NCI-H510A (cell line): ENCODE results near the gene PRKCE.
"Not testable (repeated sequence)": the region's sequence is repeated elsewhere in the genome, so short reads cannot be mapped to it uniquely, and the experiment has no call there.

ENCODE experiments used
- DNase-seq: peaks from one replicate; lab custom pipeline; 2025; lab: John Stamatoyannopoulos, UW

The PRKCE gene

DNA sequence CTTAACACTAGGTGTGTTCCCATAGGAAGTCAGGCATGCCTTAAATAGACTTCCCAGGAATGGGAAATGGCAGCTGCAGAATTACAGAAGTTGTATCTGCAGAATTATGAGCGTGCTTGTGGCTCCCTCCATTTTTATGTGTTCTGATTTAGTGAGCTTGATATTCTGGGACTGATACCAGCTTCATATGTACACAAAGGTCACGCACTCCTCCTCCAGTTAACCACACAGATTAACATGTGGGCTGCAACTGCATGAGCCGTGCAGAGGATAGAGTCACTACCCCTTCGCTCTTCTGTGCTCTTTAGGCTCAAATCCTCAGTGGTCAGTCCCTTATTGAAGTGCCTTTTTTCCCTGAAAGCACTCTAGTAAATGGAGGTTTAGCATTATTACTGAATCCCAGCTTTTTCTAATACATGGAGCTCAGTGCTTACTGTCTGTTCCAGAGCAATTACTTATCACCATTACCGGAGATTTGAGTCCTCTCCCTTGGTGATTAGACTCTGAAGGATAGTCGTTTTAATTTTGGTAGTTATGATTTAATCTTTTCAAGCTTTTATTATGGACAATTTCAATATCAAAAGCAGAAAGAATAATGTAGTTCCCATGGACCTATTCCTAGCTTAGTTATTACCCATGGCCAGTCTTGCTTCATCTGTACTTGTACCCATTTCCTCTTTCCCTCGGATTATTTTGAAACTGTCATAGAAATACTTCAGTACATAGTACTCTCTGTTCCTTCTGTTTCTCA is 238.3 kb downstream of the PRKCE start:
- DNase-seq, result no peak

DNA sequence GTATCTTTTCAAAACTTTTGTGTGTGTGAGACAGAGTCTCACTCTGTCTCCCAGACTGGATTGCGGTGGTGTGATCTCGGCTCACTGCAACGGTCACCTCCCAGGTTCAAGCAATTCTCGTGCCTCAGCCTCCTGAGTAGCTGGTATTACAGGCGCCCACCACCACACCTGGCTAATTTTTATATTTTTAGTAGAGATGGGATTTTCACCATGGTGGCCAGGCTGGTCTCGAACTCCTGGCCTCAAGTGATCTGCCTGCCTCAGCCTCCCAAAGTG is 238.8 kb downstream of the PRKCE start:
- DNase-seq, result not testable (repeated sequence)

DNA sequence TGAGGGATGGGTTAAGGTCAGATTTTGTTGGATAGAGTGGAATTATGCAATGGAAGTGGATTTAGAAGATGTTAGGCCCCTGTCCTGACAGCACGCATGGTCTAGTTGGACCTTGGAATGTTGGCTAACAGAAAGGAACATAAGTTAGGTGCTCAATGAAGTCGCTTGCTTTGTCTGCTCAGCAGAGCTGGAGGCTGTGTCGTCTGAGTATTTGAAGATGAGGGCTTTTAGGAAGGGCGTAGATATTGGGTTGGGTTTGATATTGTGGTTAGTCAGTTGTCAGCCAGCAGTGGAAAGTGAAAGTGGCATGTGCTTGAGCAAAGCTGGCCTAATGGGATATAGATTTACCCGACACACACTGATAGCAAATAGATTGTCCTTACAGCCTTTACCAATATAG is 239.3 kb downstream of the PRKCE start:
- no peak for DNase-seq

DNA sequence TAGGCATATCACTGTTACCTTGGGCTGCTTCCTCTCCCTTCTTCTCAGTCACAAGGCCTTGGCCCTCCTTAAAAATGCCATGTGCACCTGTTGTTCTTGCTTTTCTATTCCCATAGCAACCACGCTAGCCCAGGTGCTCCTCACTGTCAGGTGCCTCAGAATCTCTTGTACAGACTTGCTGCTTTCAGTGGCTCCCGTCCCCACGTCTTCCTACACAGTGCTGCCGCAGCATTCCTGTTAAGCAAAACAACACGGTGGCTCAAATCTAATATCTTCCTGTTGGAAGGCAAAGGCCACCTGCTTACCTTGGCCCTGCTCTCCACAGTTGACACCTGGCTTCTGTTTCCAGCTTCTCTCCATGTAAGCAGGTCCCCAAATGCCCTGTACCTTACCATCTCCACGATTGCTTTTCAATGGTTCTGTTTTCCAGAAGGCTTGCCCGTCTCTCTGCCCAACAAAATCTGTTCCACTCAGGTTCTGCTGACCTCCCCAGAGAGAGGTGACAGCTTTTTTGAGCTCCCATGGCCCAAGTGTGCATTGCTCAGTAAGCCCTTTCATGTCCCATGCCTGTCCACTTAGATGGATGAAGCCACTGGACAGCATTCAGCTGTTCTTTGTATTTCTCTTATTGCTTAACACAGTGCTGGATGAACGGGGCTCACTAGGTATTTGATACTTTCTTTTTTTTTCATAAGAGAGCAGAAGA is 240.4 kb downstream of the PRKCE start:
- peak; percentile 82 for DNase-seq

DNA sequence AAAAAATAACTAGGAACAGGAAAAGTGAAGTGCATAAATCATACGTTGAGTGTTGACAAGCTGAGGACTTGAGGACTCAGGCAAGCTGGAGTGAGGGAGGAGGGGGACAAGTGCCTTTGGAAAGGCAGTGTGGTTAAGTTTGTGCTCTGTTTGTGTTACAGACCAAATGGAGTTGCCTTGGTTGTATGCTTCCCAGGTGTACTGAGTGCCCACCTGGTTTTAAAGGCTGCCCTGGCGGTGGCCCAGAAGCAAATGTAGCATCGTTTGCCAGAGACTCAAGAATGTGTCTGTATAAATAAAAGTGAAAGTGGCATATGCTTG is 240.9 kb downstream of the PRKCE start:
- peak; percentile 81 for DNase-seq

DNA sequence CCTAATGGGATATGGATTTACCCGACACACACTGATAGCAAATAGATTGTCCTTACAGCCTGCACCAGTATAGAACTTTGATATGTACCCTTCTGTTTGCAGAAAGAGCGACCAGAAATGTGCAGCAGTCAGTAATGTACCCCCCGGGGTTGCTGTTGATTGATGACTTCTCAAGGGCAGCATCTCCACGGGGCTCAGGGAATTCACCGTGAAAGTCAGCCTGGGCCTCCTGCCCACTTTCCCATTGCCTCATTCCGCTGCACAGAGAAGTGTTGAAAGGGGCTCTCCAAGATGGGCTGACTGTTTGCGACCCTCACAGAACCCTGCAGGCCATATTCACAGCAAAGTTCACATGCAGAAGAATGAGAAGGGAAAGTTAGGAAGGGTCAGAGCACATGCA is 241.3 kb downstream of the PRKCE start:
- DNase-seq, result no peak

DNA sequence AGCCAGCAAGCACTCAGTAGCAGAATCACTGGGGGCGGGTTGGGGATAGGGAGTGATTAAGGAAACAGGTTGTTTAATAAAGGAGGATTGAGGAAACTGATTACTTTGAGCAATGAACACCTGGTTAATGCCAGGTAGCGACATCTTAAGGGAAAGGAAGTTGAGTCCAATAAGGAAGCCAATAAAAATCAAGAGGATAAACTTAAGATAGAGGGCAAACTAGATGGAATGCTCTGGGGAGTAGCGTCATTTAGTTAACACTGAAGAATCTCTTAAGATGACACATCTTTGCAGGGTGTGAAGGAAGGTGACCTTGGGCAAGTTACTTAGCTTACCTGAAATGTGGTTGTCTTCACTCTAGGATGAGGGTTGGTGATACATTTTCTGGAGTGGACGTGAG is 242.7 kb downstream of the PRKCE start:
- DNase-seq, result no peak

DNA sequence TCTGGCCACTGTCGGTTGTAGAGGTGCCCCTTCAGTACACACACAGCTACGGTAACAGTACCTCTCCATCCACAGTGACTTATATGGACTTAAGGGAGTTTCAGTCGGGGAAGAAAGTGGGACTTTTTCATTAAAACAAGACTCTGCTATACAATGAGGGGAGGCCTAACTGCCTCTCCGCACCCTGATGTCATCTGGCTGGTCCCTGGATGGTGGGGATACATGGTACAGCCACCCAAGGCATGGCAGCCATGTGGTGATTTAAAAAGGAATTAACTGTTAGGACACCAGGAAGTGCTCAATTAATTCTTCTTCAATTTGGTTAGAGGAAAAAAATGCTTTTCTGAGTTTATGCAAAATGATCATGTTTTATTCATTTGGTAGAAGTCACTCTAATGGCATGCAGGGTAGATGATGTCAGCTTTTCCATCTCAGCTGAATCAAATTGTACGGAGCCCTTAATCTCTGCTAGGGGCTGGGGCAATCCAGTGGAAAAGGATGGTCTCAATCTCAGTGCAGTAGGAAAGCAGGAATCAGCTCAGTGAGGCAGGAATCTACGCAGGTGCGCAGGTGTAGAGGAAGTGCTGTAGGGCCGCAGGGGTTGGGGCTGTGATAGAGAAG is 243.9 kb downstream of the PRKCE start:
- DNase-seq, result no peak

DNA sequence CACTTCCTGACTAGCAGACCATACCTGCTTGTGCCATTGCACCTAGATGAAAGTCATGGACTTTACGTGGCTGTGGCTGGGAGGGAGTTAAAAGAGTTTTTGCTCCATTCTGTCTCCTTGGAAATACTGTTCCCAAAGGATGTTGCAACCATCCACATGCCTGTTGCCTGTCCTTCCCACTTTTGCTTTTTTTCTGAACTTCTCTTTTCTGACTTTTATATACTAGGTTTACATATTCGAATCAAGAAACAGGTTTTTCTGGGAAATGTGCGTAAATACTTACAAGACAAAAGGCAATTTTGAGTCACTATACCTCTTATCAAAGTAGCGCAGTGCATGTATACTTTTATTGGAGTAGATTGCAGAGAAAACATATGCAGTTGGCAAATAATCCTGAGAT is 244.8 kb downstream of the PRKCE start:
- DNase-seq, result no peak

DNA sequence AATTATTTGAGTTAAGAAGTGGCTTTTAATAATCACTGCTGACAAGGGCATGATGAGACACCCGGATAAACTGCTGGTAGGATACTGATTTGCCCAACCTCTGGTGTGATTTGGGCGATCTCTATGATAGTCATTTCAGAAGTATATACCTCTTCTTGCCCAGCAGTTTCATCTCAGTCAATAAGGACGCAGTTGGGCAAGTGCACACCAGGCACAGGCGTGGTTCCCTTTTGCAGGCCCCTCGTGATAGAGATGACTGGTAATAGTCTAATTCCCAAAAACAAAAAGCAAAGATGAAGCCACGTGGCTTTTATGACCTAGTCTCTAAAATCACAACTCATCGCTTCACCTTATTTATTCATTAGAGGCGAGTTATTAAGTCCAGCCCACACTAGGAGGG is 246.4 kb downstream of the PRKCE start:
- no peak for DNase-seq

DNA sequence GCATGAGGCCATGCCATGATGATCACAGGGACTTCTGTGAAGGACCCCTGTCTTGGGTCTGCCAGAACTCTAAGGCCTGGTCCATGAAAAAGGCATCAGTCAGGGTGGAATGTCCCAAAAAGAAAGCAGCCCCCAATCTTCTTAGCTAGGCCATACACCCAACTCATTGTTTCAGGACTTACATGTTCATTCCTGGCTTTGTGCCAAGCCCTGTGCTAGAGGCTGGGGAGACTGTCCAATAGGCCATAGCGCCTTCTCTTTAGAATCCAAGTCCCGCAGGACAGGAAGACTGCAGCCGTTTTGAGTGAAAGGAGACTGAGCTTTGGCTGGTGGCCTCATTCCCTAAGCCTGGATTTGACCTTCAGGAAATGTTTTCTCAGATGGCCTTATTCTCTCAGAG is 247.3 kb downstream of the PRKCE start:
- DNase-seq, result no peak

DNA sequence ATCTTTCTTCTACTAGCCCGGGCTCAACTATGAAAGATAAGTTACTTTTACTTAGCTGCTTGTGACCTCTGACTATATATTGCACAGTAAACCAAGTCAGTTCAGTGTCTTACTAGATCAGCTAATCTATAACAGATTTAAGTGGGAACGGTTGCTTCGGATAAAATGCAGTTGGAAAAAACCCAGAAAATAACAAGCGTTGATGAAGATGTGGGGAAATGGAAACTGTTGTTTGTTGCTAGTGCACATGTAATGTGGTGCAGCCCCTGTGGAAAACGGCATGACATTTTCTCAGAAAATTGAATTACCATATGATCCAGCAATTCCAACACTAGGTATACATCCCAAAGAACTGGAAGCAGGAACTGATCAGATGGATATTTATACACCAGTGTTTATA is 248.5 kb downstream of the PRKCE start:
- DNase-seq, result no peak

DNA sequence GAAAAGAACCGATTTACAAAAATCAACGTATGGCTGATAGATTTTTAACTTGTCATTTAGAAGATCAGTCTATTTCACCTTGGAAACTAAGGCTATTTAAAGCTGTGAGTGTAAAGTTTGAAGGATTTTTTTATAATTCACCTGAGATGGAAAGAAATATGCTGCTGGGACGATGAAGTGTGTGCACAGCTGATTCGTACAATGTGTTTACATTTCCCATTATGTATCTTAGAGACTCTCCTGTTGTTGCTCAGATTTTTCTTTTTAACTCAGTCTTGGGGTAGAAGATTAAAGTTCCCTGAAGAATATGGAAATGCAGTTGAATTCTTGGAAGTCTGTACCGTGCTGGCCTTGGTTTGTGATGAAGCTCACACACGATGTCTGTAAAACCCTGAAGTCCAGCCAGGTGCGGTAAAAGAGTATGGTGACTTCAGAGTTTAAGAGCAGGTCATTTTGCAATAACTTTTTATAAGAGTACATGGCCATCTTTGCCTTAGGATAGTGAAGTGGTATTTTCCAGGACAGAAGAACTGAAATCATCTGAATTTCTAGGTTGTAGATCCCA is 250.1 kb downstream of the PRKCE start:
- no peak for DNase-seq

DNA sequence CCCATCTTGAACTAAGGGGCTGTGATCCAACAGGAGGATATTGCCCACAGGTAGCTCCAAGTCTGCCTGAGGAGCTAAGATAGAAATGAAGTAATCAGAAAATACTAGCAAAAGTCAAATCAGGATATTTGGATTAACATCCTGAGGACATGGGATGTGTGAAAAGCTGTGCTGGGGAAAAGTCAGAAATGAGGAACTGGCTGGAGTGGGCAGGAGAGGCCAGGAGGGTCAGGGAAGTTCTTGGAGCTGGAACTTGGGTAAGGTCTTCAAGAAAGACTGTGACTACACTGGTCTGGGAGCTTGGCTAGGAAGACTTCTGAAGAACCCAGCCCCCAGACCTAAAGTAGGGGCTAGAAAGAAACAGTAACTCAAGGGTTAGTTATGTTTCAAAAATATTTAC is 250.9 kb downstream of the PRKCE start:
- DNase-seq, result no peak

DNA sequence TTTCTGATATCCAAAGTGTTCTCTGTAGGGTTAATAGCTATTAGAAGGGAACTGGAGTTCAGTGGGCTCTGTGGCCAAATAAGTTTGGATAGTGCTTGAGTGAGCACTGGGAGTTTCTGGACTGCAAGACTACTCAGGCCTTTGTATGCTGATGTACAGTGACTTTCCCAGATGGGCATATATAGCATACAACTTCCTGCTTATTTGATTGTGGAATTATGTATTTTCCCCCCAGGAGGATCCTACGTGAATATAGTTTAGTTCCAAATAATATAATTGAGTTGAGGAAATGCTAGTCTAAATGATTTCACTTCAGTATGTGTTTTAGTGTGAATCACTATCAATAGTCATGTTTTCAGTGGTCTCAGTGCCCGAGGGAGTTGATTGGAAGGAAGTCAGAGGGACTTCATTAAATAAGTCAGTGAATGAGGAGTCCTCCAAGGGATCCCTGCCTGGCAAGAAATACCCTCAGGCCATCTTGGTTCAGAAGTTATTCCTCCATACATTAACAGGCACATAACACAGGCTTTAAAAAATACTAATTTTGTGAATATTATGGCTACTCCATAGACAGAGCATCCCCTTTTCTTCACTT is 251.4 kb downstream of the PRKCE start:
- no peak for DNase-seq

DNA sequence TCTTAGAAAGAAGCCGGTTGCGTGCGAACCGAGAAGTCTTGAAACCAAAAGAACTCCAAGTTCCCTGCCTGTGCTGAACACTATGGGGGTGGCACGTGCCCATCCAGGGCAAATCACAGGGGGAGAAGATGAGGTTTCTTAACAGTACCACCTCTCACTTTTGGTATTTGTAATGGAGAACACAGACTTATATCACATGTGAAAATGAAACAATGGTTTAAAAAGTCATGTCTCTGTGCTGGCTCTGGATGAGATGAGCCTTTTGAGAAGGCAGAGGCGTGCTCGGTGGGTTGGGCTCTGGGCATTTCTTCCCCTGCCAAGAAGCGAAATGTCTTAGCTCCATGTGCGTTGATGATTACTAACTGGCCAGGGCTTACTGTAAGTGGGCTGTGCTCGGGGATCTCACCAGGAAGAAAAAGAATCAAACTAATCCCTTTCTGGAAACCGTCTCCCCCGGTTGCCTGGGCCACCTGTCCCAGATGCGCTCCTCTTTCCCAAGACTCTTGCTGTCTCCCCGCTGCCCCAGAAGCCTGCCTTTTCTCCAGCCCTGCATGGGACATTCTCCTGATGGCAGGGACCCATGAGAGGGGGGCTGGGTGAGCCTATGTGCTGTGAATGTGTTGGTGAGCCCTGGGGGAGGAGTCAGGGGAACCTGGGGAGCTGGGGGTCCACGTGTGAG is 252.9 kb downstream of the PRKCE start:
- DNase-seq, result no peak

DNA sequence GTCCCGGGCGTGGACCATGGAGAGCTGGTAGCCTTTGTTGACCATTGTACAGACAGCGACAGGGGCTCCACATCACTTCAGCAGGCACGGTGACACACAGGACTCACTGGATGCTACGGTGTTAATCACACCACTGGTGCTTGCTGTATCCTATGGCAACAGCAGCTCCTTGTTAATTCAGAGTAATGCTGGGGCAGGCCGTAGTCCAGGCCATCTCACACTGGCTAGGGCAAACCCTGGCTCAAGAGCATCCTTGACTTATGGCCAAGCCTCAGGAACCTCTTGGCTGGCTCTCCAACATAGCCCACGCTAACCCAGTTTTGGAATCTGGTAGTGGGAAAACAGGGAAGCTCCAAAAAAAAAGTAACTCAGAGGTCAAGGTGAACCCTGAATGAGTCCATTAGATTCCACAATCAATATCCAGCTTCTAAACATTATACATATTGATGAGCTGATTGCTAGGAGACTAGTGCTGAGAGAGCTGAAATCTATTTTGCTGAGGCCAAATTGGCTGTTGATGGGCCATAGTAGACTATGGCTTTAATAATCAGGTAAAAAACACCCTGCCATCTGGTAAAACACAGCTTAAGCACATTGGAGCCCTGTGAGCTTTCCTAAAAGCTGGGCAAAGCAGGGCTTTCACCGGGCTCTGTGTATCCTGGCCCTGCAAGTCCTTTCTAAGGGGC is 253.6 kb downstream of the PRKCE start:
- no peak for DNase-seq

DNA sequence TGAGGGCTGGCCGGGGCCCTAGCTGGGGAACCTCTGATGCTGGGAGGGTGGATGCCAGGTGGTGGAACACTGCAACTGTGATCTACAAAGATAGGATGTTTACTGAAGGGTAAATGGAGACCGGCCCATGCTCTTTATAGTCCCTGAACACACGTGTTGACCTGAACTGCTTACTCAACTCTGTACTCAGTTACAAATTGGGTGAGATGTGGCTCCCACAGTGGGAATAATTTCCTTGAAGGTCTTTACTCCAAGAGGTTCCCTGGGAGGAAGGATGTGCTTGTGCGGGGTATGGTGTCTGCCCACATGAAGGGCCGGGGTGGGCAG is 254.1 kb downstream of the PRKCE start:
- DNase-seq, result peak; percentile 75

DNA sequence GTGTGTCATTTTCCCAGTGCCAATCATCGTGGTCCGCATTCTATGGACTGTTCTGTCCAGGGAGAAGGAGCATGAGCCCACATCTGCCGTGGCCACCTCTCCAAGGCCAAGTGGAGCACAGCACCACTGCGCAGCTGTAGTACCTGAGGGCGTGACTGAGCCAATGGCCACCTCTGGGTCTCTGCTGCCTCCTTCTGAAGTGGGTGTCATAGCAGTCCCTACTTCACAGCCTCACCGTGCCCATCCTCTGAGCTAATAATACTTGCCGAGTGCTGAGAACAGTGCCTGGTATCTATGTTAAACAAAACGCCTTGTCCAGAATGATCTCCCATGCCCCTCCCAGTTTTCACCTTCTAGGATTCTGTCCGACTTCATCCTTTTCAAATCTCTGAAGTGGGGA is 256.1 kb downstream of the PRKCE start:
- DNase-seq, result peak; percentile 28

DNA sequence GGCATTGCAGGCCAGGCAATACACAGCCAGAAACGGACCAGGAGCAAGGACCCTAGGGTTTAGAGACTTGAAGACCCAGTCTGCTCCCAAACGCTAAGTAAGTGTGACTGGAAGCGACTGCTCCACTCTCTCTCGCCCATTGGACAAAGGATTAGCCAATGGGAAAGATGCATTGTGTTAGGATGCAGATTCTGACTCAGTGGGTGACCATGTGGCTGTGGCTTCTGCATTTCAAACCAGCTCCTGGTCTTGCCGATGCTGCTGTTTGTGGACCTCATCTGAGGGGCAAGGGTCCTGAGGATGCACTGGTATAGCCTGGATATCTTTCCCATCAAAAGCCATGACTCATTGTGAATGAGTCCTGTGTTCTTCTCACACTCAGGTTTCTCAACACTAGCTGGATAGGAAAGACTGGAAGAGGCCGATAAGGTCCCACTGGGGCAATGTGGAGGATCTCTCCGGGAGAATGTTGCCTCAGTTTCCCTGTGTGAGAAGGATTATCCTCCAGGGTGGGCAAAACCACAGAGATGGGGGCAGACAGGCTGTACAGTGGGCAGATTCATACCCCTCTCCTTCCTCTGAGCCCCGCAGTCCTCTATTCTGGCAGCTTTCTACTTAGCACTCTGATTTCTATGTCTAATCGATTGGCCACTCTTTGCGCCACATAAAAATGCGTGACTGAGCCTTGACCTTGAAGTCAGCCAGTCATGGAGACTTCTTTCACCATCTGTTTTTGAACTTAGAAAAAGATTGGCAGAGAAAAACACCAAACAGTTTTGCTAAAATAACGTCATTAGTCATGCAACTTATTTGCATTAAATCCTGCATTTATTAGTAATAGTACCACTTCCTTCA is 257.1 kb downstream of the PRKCE start:
- no peak for DNase-seq

DNA sequence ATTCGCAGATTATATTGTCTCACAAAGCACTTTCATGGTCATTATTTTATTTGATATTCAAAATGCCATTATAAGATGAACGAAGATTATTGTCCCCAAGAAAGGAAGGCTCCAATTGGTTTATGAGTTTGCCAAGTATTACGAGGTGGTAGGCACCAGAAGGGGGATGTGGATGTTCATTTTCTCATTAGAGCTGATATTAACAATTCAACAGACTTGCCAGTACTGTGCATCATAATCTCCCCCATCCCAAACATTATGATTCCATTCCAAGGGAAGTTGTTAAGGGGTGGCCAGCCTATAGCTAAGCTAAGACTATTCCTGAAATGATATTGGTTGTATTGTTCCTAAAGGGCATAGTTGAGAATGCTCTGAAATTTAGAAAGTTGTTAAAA is 257.7 kb downstream of the PRKCE start:
- DNase-seq, result no peak
